Epithelial cell of esophagus (primary cell): Measurements from ENCODE around the gene DISP2.
A peak's percentile ranks its signal among the peaks of the same experiment; 100 is the strongest.

Experiments used
- DNase-seq: peaks from one replicate; pipeline ENCODE4 v3.0.0; 2010; ENCODE audit warnings: low read depth
- H3K4me3 ChIP-seq: 2 replicates; pipeline ENCODE4 v1.5.1; 2011; ENCODE audit warnings: mild to moderate bottlenecking, low read length, control low read depth
- CTCF ChIP-seq: IDR thresholded peaks from 2 replicates; pipeline ENCODE4 v1.5.1; 2011; ENCODE audit warnings: low read depth, mild to moderate bottlenecking, low read length, control low read depth, inconsistent platforms; ENCODE audit not compliant: insufficient read depth; ENCODE audit errors: missing control alignments

The DISP2 gene

GRCh38 chr15:40368719-40369473 is 10.9 kb downstream of the DISP2 start:
- no peak for DNase-seq
- TF ChIP-seq CTCF, result no peak

GRCh38 chr15:40369474-40369869 is 11.5 kb downstream of the DISP2 start:
- no peak for TF ChIP-seq CTCF
- no peak overlapping the region for H3K4me3 ChIP-seq
- no peak for DNase-seq

More at GRCh38 chr15:40368719-40369473, 10.9 kb downstream of the DISP2 start:
- no peak overlapping the region for H3K4me3 ChIP-seq

GRCh38 chr15:40369971-40370370 is 12.0 kb downstream of the DISP2 start:
- DNase-seq, result no peak
- no peak overlapping the region for H3K4me3 ChIP-seq
- TF ChIP-seq CTCF, result no peak

- no peak for TF ChIP-seq CTCF
- no peak for DNase-seq
- no peak overlapping the region for H3K4me3 ChIP-seq
These were observed 15.0 kb downstream of the DISP2 start for GRCh38 chr15:40372981-40373380.

- no peak overlapping the region for H3K4me3 ChIP-seq
- TF ChIP-seq CTCF, result no peak
- DNase-seq, result no peak
These were observed 19.6 kb downstream of the DISP2 start for GRCh38 chr15:40377606-40378005.

GRCh38 chr15:40379374-40379773 is 21.4 kb downstream of the DISP2 start:
- no peak for TF ChIP-seq CTCF

GRCh38 chr15:40379853-40380252 is 21.8 kb downstream of the DISP2 start:
- H3K4me3 ChIP-seq, result no peak overlapping the region
- peak; percentile 94 for DNase-seq
- TF ChIP-seq CTCF, result no peak

More at GRCh38 chr15:40379374-40379773, 21.4 kb downstream of the DISP2 start:
- H3K4me3 ChIP-seq, result no peak overlapping the region
- DNase-seq, result no peak
